Nephron (organoid): ENCODE results near the gene DCLK1.

Experiments
- H3K27ac Mint-ChIP-seq, 3 experiments: 2 replicates each; pipeline ENCODE4 v1.8.0; 2020; ENCODE audit warnings: mixed read lengths in 3 of 3, mild to moderate bottlenecking in 2 of 3, moderate library complexity in 1 of 3
- H3K27me3 Mint-ChIP-seq: 2 replicates; pipeline ENCODE4 v1.8.0; 2021; ENCODE audit warnings: low read depth, mild to moderate bottlenecking, moderate library complexity, mixed read lengths
- H3K36me3 Mint-ChIP-seq: 2 replicates; pipeline ENCODE4 v1.8.0; 2020; ENCODE audit warnings: low read depth, mixed read lengths
- H3K4me1 Mint-ChIP-seq: 2 replicates; pipeline ENCODE4 v1.8.0; 2020; ENCODE audit warnings: mixed read lengths
- H3K4me3 Mint-ChIP-seq, 3 experiments: 2 replicates each; pipeline ENCODE4 v1.8.0; 2020; ENCODE audit warnings: mild to moderate bottlenecking in 3 of 3, mixed read lengths in 3 of 3, moderate library complexity in 2 of 3
- H3K9me3 Mint-ChIP-seq: 2 replicates; pipeline ENCODE4 v1.8.0; 2020; ENCODE audit warnings: mixed read lengths
- TF ChIP-seq, protein P1 (sequence below), 3 experiments: fragments of 200-600 bp; sonication (generic); IDR thresholded peaks; one replicate each; pipeline ENCODE4 v1.5.0; 2021; ENCODE audit warnings: antibody characterized with exemption in 3 of 3; ENCODE audit not compliant: unreplicated experiment in 3 of 3

Gene DCLK1

DNA sequence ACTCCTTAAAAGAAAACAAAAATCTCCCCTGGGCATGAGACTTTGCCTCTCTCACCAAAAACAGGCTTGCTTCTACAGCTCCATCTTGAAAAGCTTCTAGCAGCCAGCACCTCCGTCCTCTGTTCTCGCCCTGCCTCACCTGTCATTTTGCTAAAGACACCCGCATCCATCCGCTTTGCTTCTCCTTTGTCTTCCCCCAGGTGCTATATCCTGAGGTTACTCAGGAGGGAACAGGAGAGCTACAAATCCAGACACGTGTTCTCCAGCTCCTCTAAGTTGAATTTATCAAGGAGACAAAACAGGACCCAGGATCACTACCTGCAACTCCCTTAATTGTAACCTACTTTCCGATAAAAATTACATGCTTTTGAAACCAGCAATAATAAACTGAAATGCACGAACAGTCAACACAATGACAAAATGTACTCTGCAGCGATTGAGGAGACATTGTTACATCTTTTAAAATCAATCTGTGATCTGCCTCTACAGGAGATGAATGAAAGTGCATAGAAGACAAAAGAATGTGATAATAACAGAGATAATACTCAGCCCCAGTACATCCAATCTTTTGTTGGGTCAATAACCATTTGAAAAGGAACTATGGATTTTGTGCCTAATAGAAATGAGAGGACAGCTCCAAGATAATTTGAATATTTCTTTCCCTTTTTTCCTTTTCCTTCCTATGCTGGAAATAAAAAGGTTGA is 221.2 kb downstream of the DCLK1 start:
- no peaks in the 10 kb centered on the region for H3K36me3 Mint-ChIP-seq
- H3K27ac Mint-ChIP-seq: no peak overlapping the region
- TF ChIP-seq, protein P1, sequence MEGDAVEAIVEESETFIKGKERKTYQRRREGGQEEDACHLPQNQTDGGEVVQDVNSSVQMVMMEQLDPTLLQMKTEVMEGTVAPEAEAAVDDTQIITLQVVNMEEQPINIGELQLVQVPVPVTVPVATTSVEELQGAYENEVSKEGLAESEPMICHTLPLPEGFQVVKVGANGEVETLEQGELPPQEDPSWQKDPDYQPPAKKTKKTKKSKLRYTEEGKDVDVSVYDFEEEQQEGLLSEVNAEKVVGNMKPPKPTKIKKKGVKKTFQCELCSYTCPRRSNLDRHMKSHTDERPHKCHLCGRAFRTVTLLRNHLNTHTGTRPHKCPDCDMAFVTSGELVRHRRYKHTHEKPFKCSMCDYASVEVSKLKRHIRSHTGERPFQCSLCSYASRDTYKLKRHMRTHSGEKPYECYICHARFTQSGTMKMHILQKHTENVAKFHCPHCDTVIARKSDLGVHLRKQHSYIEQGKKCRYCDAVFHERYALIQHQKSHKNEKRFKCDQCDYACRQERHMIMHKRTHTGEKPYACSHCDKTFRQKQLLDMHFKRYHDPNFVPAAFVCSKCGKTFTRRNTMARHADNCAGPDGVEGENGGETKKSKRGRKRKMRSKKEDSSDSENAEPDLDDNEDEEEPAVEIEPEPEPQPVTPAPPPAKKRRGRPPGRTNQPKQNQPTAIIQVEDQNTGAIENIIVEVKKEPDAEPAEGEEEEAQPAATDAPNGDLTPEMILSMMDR (IDR thresholded peaks at IDR 0.05; ENCODE audit: unreplicated experiment in 3 of 3): no peak
- H3K4me3 Mint-ChIP-seq: no peak overlapping the region
- peaks cover 3% of the 10 kb centered on the region for H3K27me3 Mint-ChIP-seq
- no peaks in the 10 kb centered on the region for H3K9me3 Mint-ChIP-seq
- peaks cover 16% of the 10 kb centered on the region for H3K4me1 Mint-ChIP-seq

- Mint-ChIP-seq H3K36me3 (no peaks in the 10 kb centered on the region), H3K4me3 (no peak overlapping the region), H3K9me3 (no peaks in the 10 kb centered on the region), H3K4me1 (peaks cover 16% of the 10 kb centered on the region), H3K27me3 (peaks cover 3% of the 10 kb centered on the region), H3K27ac (no peak overlapping the region)
- TF ChIP-seq, protein P1 (IDR thresholded peaks at IDR 0.05; ENCODE audit: unreplicated experiment in 3 of 3): no peak
These were observed 222.1 kb downstream of the DCLK1 start for GRCh38 chr13:35909091-35909490.

DNA sequence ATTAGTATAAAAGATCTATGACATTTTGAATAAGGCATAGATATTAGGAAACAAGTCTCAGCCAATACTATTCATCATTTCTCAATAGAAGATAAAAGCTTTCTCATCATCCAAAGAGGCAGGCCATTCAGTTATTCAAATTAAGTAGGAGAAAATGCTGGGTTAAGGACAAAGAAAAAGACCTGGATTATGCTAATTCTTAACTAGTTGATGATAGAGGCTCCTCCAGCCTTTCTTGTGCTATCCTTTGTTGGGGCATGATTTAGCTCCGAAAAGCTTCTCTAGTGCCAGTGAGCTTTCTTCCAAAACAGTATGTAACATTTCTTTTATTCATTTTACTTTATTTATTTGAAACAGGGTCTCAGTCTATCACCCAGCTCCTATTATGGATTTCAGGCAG is 223.0 kb downstream of the DCLK1 start:
- Mint-ChIP-seq H3K4me3 (no peak overlapping the region), H3K27me3 (peaks cover 3% of the 10 kb centered on the region), H3K27ac (peak overlapping the region in 1 of 3 experiments; percentile 37), H3K4me1 (peaks cover 23% of the 10 kb centered on the region), H3K9me3 (no peaks in the 10 kb centered on the region), H3K36me3 (no peaks in the 10 kb centered on the region)
- TF ChIP-seq, protein P1 (IDR thresholded peaks at IDR 0.05; ENCODE audit: unreplicated experiment in 3 of 3): no peak

DNA sequence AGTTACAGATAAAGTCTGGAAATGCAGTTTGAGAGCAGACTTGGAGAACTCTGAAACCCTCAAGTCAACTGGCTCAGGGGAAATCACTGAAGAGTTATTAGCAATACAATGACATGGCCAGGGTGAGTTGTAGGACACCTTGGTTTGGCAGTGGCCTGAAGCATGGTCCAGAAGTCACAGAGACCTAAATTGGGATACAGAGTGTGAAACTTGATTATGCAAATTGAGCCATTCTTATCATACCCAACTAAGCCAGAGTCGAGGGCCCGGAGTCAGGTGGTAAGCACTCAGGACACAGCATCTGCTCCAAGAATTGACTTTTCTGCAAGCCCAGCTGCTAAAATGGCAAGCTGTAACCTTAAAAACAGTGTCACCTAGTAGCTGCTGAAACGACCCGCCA is 224.5 kb downstream of the DCLK1 start:
- Mint-ChIP-seq H3K27ac (no peak overlapping the region), H3K36me3 (no peaks in the 10 kb centered on the region), H3K27me3 (no peaks in the 10 kb centered on the region), H3K9me3 (no peaks in the 10 kb centered on the region), H3K4me1 (peaks cover 24% of the 10 kb centered on the region), H3K4me3 (no peak overlapping the region)
- TF ChIP-seq, protein P1 (IDR thresholded peaks at IDR 0.05; ENCODE audit: unreplicated experiment in 3 of 3): no peak

- no peaks in the 10 kb centered on the region for H3K27me3 Mint-ChIP-seq
- peaks cover 22% of the 10 kb centered on the region for H3K4me1 Mint-ChIP-seq
- H3K4me3 Mint-ChIP-seq: no peak overlapping the region
- TF ChIP-seq, protein P1 (IDR thresholded peaks at IDR 0.05; ENCODE audit: unreplicated experiment in 3 of 3): no peak
- H3K36me3 Mint-ChIP-seq: no peaks in the 10 kb centered on the region
- H3K27ac Mint-ChIP-seq: no peak overlapping the region
- H3K9me3 Mint-ChIP-seq: no peaks in the 10 kb centered on the region
These were observed 228.1 kb downstream of the DCLK1 start for GRCh38 chr13:35903075-35903474.

DNA sequence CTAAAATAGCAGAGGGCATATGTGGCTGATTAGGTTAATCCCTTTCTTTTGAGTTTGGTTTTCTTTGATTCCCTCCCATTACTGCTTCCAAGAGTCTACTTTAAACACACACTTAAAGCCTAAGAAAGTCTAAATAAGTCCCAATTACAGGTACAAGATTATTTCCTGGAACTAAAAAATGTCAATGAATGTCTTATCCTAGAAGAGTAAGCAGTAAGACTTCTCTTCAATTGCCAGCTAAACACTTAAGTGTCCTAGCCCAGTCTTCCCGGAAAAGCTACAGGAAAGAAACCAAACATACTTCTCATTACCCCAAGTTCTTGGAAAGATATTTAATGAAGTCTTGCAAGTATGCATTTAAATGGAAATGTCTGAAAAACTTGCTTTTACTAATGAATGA is 233.1 kb downstream of the DCLK1 start:
- Mint-ChIP-seq H3K4me3 (no peak overlapping the region), H3K36me3 (no peaks in the 10 kb centered on the region), H3K27ac (no peak overlapping the region), H3K9me3 (no peaks in the 10 kb centered on the region), H3K27me3 (no peaks in the 10 kb centered on the region), H3K4me1 (peaks cover 2% of the 10 kb centered on the region)
- TF ChIP-seq, protein P1 (IDR thresholded peaks at IDR 0.05; ENCODE audit: unreplicated experiment in 3 of 3): no peak
